OCI-LY3 (cell line): ENCODE results near the gene KLHL33.
"Not testable (repeated sequence)": the region's sequence is repeated elsewhere in the genome, so short reads cannot be mapped to it uniquely, and the experiment has no call there.

Experiments
- H2AFZ ChIP-seq: fragments of 200-600, 300-600 bp; shearing (Covaris generic); 2 replicates; pipeline ENCODE4 v1.6.0; 2014; ENCODE audit warnings: antibody characterized with exemption, low read depth, low read length
- H3K27ac ChIP-seq: fragments of 200-600, 300-600 bp; sonication (generic); 2 replicates; pipeline ENCODE4 v1.5.1; 2014; ENCODE audit warnings: mild to moderate bottlenecking, low read length, moderate library complexity, mixed read lengths
- H3K27me3 ChIP-seq: fragments of 200-600, 300-600 bp; sonication (generic); 2 replicates; pipeline ENCODE4 v1.6.1; 2014; ENCODE audit warnings: low read depth, low read length, mixed read lengths
- H3K36me3 ChIP-seq: fragments of 200-600, 300-600 bp; sonication (generic); replicated peaks from 2 replicates; pipeline ENCODE3; 2014; ENCODE audit warnings: low read depth, low read length, mixed read lengths
- H3K4me1 ChIP-seq: fragments of 300-600, 200-600 bp; sonication (generic); 2 replicates; pipeline ENCODE4 v1.6.1; 2014; ENCODE audit warnings: low read length, mixed read lengths
- H3K4me2 ChIP-seq: fragments of 200-600, 300-600 bp; sonication (generic); 2 replicates; pipeline ENCODE4 v1.6.1; 2014; ENCODE audit warnings: low read length, mixed read lengths
- H3K4me3 ChIP-seq: fragments of 300-600, 200-600 bp; sonication (generic); 2 replicates; pipeline ENCODE4 v1.5.1; 2014; ENCODE audit warnings: antibody characterized with exemption, mild to moderate bottlenecking, low read length, moderate library complexity
- H3K79me2 ChIP-seq: fragments of 300-600, 200-600 bp; shearing (Covaris generic); 2 replicates; pipeline ENCODE4 v1.6.1; 2014; ENCODE audit warnings: mild to moderate bottlenecking, low read length, mixed read lengths
- H3K9ac ChIP-seq: fragments of 300-600, 200-600 bp; shearing (Covaris generic); 2 replicates; pipeline ENCODE4 v1.6.0; 2014; ENCODE audit warnings: mild to moderate bottlenecking, low read length, moderate library complexity
- H3K9me3 ChIP-seq: fragments of 200-600, 300-600 bp; shearing (Covaris generic); 2 replicates; pipeline ENCODE4 v1.6.1; 2014; ENCODE audit warnings: low read length, mixed read lengths; ENCODE audit not compliant: insufficient read depth
- H4K20me1 ChIP-seq: fragments of 200-600, 300-600 bp; sonication (generic); 2 replicates; pipeline ENCODE4 v1.6.1; 2016; ENCODE audit warnings: low read length, mixed read lengths; ENCODE audit not compliant: insufficient read depth
- CTCF ChIP-seq: fragments of 200-600, 300-600 bp; sonication (generic); IDR thresholded peaks from 2 replicates; pipeline ENCODE4 v1.5.1; 2014; ENCODE audit warnings: antibody characterized with exemption, low read length, low read depth
- EZH2phosphoT487 ChIP-seq: fragments of 200-600 bp; shearing (Covaris generic); IDR thresholded peaks from 2 replicates; pipeline ENCODE4 v1.6.1; 2018; ENCODE audit warnings: antibody characterized with exemption, mixed run types, low read depth

The KLHL33 gene

GRCh38 chr14:20456971-20457370, 21.0 kb upstream of the KLHL33 start:
- H3K79me2 ChIP-seq, result peaks cover 84% of the 10 kb centered on the region
- peaks cover 52% of the 10 kb centered on the region for H3K36me3 ChIP-seq

GRCh38 chr14:20455355-20456300, 19.7 kb upstream of the KLHL33 start:
- peaks cover 79% of the 10 kb centered on the region for H3K79me2 ChIP-seq
- H3K27me3 ChIP-seq, result no peaks in the 10 kb centered on the region
- peaks cover 58% of the 10 kb centered on the region for H3K36me3 ChIP-seq
- H3K9ac ChIP-seq, result peak overlapping the region; percentile 94
- H3K4me1 ChIP-seq, result peaks cover 36% of the 10 kb centered on the region
- H3K4me3 ChIP-seq, result peak overlapping the region; percentile 93
- peak overlapping the region; percentile 49; the same call in 1 of the 2 replicates for H2AFZ ChIP-seq
- no peaks in the 10 kb centered on the region for H3K9me3 ChIP-seq
- peak overlapping the region; percentile 88 for H3K27ac ChIP-seq
- no peaks in the 10 kb centered on the region for H4K20me1 ChIP-seq
- peak overlapping the region; percentile 95 for H3K4me2 ChIP-seq
- no peak for TF ChIP-seq CTCF
- no peak for TF ChIP-seq EZH2phosphoT487

More at GRCh38 chr14:20456971-20457370, 21.0 kb upstream of the KLHL33 start:
- no peak for TF ChIP-seq EZH2phosphoT487
- TF ChIP-seq CTCF, result no peak
- Histone ChIP-seq H3K4me3 (no peak overlapping the region), H3K9me3 (no peaks in the 10 kb centered on the region), H3K27me3 (no peaks in the 10 kb centered on the region), H3K4me1 (peaks cover 36% of the 10 kb centered on the region), H3K4me2 (peak overlapping the region; percentile 95), H3K9ac (no peak overlapping the region), H3K27ac (no peak overlapping the region), H2AFZ (no peak overlapping the region), H4K20me1 (no peaks in the 10 kb centered on the region)

GRCh38 chr14:20454516-20455354, 18.8 kb upstream of the KLHL33 start, which contains the start of the genes APEX1 and OSGEP:
Gene APEX1 (plus strand): TSS chr14:20455226. CDS start chr14:20455646, 420 bp downstream.
Gene OSGEP (minus strand): TSS chr14:20454812. CDS start chr14:20454683, 129 bp downstream.
- H2AFZ ChIP-seq, result peak within 1 kb of the TSS; percentile 90
- TF ChIP-seq EZH2phosphoT487, result no peak
- no peak for TF ChIP-seq CTCF
- peaks cover 30% of the 10 kb centered on the region for H3K4me1 ChIP-seq
- H3K4me3 ChIP-seq, result peak within 1 kb of the TSS; percentile 93
- H3K9me3 ChIP-seq, result no peaks in the 10 kb centered on the region
- H3K36me3 ChIP-seq, result peaks cover 59% of the 10 kb centered on the region
- peak within 1 kb of the TSS; percentile 88 for H3K27ac ChIP-seq
- H3K4me2 ChIP-seq, result peak within 1 kb of the TSS; percentile 95
- peaks cover 70% of the 10 kb centered on the region for H3K79me2 ChIP-seq
- H3K9ac ChIP-seq, result peak within 1 kb of the TSS; percentile 94
- H4K20me1 ChIP-seq, result no peaks in the 10 kb centered on the region
- H3K27me3 ChIP-seq, result no peaks in the 10 kb centered on the region

- peaks cover 22% of the 10 kb centered on the region for H3K4me1 ChIP-seq
- H3K9ac ChIP-seq, H4K20me1 ChIP-seq, H3K27ac ChIP-seq, H3K4me2 ChIP-seq, H3K27me3 ChIP-seq, H2AFZ ChIP-seq, H3K9me3 ChIP-seq, H3K4me3 ChIP-seq: not testable (repeated sequence)
- H3K36me3 ChIP-seq, result peaks cover 58% of the 10 kb centered on the region
- peaks cover 53% of the 10 kb centered on the region for H3K79me2 ChIP-seq
These were observed 16.9 kb upstream of the KLHL33 start for GRCh38 chr14:20452831-20453230.
